ENCODE data around the gene TEC. TPM values are rescaled to one million over a fixed set of nuclear protein-coding genes. Genes with fewer than 3 reads are reported as not detected.
"Not testable (repeated sequence)": the region's sequence is repeated elsewhere in the genome, so short reads cannot be mapped to it uniquely, and the experiment has no call there.

The TEC gene
- total RNA-seq, 1 donor from 2014 or later = 1.6 TPM

DNA sequence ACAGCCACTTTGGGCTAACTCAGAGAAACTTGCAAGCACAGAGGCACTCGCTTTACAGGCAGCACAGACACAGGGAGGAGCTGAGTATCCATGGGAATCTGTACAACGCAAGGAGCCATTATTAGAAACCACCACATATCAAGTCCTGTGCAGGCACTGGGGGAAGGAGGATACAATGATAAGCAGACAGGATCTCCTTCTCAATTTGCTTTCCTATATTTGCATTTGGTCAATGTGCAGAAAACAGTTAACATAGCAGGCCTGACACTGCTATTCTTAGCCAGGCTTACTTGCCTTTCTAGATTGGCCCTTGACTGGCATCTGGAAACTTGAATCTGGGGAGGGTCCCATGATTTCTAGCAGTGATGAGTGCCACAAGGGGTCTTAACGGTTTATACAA is 65.8 kb downstream of the TEC start:
- DNase-seq (ENCODE audit: low spot score in 2 of 2) (no peak), FAIRE-seq (no peak)

DNA sequence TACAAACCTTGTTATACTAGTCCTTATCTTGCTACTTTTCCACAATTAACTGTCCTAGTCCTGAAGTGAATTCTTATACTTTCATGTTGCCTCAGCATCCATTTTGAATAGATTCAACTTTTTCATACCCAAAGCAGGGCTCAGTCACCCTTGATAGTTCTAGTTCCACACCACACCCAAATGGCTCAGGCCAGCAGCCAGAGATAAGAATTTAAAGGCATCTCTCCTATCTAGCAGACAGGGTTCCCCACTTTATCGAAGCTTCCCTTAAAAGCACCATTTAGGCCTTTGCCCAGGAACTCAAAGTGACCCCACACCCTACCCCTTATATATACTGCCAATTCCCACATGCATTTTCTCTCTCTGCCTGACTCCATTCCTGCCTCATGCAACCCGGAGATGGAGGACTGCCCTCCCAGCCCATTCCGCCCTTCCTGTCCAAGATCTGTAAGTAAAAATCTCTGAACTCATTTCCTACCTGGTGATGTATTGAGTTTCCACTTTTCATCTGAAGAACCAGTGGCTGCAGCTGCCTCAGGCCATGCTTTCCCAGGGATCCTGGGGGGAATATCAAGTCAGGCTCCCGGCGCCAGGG is 71.9 kb downstream of the TEC start:
- DNase-seq (ENCODE audit: low spot score in 2 of 2) = no peak
- no peak for FAIRE-seq

DNA sequence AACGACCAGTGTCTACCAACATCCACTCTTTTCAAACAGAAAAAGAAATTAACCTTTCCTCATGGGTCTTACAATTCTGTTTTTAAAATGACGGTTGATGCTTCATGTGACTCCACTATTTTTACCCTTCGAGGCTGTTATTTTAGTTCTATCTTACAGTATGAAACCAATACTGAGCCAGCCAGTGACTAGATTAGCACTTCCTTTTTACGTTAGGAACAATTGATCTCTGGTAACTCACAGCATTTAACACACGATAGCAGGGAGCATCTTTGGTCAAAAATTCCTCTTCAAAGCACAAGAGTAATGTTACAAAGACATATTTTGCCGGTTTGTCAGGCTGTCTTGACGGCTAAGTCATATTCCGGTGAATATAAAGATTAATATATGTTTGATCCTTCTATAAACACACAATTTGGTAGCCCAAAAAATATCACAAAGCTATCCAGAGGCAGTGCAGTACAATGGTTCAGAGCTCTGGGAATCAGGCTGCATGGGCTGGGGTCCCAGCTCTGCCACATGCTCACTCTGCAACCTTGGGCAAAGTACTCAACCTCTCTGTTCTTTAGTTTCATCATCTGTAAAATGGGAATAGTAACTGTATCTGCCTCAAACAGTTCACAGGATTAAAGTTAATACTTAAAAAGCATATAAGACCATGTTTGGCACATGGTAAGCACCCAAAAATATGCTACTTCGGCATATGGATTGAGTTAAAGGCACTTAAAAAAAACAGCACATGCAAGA is 72.7 kb downstream of the TEC start:
- DNase-seq (ENCODE audit: low spot score in 2 of 2) (no peak), FAIRE-seq (no peak)

DNA sequence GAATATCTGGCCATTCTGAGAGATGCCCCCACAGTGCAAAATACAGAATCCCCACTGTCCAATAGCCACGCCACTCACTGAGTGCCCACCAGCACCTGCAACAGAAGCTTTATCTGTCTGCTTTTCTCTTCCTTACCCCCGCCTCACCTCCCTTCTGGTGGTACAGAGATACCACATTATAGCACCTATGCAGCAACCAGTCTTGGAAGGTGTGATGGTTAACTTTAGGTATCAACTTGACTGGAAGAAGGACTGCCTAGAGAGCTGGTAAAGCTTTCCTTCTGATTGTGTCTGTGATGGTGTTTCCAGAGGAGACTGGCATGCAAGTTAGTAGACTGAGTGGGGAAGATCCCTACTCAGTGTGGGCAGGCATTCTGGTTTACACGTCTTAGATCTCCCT is 73.8 kb downstream of the TEC start:
- no peak for DNase-seq (ENCODE audit: low spot score in 2 of 2)
- FAIRE-seq = no peak

DNA sequence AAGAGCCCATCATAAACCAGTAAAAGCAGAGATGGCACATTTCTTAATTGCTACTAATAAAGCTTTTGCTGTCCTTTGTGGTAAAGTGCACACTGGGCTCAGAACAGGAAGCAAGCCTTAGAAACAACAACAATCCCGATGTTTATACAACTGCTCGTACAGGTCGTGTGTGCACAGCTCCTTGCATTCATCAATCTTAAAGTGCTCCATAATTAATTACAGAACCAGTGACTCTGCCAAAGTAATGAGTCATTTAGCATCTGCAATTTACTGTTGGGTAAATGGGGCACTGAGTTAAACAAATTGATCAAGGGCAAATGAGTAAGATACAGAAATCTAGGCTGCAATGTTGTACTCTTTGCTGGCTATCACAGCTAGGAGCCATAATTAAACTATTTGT is 74.3 kb downstream of the TEC start:
- FAIRE-seq = no peak

DNA sequence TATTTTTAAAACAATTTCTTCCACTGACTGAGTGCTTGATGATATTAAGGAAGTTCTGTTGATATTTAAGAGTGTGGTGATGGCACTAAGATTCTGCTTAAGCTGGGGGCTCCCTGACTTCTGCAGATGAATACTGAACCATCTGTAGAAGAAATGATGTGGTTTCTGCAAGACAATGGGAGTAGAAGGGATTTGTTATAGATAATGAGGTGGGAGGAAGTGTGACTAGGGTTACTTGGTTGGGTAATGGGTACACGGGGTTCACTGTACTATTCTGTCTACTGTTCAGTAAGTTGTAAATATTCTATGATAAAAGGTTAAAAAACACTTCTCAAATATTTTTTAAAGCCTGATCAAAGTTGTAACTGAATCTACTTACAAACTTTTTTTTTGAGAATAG is 74.7 kb downstream of the TEC start:
- FAIRE-seq (no peak), DNase-seq (ENCODE audit: low spot score in 2 of 2) (no peak)

More for the DNA sequence above, 74.3 kb downstream of the TEC start:
- DNase-seq (ENCODE audit: low spot score in 2 of 2) = no peak

DNA sequence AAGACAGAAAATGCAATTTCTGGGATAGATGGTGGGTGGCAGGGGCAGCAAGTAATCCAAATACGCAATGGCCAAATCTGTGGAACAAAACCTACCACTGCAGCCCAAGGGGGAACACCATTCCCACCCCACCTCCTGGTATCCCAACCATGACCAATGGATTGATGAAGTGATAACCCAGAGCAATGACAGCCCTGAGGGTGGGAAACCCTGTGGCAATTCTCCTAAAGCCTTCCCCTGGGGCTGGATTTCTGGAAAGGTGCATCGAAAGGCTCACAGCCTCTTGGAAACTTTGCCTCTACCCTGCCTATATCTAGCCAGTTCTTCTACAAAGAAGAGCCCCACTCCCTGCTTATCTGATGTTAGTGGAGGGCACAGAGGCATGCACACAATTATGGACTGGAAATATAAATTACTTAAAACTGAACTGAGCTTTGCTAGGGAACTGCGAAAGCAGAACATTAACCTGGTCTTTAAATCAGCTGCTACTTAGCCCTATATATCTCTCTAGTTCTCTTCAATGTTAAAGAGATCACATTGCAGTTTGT is 75.6 kb downstream of the TEC start:
- FAIRE-seq = no peak
- DNase-seq (ENCODE audit: low spot score in 2 of 2) = no peak

DNA sequence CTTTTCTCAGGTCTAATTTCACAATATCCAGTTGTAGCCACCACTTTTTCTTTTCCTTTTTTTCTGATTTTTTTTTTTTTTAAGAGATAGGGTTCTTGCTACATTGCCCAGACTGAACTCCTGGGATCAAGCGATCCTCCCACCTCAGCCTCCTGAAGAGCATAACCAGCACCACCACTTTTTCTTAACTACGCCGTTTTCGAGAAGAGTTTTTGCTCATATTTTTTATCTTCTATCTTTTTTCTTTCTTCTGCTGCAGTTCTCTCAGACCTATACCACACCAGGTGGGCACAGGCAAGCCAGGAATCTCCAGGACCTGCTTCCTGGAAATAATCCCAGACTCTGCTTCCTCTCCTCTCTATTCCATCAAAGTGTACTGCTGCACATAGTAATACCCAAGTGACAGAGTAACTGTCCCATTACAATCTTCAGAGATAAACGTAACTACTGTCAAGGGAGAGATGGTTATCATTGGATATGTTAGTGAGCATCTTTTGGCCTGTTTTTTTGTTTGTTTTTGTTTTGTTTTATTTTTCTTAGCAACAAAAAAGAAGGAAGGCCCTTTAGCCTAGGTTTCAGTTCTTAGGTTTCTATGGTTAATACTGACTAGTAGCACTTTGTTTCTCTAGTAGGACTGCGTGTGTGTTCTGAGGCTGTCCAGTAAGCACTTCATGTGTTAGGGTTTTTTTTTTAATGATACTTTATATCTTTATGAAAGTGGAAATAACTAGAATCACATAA is 76.4 kb downstream of the TEC start:
- FAIRE-seq = no peak

DNA sequence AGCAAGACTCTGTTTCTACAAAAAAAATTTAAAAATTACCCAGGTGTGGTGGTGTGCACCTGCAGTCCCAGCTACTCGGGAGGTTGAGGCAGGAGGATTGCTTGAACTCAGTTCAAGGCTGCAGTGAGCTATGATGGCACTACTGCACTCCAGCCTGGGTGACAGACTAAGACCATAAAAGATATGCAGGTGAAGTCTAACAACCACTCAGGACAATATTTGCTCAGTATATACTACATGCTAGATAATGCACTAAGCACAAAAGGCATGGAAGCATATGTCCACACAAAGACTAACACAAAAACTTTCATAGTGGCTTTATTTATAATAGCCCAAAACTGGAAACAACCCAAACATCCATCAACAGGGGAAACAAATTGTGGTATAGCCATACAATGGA is 77.9 kb downstream of the TEC start:
- FAIRE-seq = no peak
- no peak for DNase-seq (ENCODE audit: low spot score in 2 of 2)

More for the DNA sequence above, 76.4 kb downstream of the TEC start:
- DNase-seq (ENCODE audit: low spot score in 2 of 2) = no peak

DNA sequence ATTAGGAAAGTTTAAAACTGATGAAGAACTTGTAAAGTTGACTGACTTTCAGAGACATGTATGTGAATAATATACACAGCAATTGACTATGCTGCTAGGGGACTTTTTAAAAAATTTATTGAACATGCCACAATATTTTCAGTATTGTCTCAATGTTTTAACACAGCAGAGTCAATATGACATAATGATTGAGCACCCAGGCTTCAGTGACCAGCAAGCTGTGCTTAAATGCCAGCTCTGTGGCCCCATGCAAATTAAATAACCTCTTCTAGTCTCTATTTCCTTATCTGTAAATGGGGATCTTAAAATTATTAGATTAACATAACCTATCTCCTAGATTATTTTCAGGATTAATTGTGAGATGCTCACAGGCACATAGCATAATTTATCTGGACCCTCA is 78.8 kb downstream of the TEC start:
- FAIRE-seq = no peak
- no peak for DNase-seq (ENCODE audit: low spot score in 2 of 2)

DNA sequence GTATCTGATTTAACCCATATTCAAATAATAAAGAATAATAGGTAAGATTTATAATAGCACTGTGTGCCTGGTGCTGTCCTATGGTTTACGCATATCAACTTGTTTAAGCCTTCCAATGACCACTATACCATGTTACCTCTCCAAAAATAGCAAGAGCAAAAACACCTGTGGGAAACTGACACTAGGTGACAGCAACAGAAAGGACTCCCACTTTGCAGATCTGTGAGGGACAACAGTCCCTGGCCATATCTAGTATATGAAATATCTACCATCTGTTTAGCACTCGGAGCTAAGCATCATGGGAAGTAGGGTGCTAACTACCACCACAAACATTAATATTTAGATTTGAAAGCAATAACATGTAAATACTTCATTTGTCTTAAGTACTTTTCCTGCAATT is 79.9 kb downstream of the TEC start:
- no peak for DNase-seq (ENCODE audit: low spot score in 2 of 2)
- no peak for FAIRE-seq

DNA sequence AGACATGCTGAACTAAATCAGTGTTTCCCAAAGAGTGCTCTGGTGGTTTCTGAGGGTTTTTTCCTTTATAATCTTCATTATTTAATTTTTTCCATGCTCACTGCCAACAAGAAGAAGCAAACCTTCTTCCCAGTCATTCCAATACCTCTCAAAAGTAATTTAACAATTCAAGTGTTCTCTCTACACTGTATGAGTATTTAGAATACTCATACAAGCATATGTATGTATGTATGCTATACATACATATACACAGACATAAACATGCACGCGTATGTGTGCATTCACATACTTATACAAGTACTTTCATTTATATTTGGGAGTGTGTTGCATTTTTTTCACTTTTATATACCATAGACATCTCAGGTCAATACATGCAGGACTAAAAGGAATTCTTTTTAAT is 81.2 kb downstream of the TEC start:
- no peak for DNase-seq (ENCODE audit: low spot score in 2 of 2)
- FAIRE-seq = no peak

DNA sequence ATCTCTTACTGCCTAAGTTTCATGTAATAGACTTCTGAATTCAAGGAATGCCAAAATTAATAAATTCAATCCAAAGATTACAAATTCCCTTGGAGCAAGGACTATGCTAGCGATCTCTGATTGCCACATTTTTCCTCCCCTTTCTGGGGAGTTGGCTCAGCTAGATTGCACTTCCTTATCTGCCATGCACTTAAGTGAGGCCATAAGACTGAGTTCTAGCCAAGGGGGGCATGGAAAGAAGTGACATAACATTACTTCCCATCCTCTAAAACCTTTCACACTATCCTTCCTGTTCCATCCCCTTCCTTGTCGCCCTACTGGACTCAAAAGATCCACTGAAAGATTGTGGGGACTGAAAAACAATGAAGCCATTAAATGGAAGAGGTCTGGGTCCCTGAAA is 81.8 kb downstream of the TEC start:
- FAIRE-seq (no peak), DNase-seq (ENCODE audit: low spot score in 2 of 2) (no peak)

DNA sequence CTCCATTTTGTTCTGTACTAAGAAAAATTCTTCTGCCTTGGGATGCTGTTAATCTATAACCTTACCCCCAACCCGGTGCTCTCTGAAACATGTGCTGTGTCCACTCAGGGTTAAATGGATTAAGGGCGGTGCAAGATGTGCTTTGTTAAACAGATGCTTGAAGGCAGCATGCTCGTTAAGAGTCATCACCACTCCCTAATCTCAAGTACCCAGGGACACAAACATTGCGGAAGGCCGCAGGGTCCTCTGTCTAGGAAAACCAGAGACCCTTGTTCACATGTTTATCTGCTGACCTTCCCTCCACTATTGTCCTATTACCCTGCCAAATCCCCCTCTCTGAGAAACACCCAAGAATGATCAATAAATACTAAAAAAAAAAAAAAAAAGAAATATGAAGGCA is 82.6 kb downstream of the TEC start:
- DNase-seq (ENCODE audit: low spot score in 2 of 2); FAIRE-seq: not testable (repeated sequence)

DNA sequence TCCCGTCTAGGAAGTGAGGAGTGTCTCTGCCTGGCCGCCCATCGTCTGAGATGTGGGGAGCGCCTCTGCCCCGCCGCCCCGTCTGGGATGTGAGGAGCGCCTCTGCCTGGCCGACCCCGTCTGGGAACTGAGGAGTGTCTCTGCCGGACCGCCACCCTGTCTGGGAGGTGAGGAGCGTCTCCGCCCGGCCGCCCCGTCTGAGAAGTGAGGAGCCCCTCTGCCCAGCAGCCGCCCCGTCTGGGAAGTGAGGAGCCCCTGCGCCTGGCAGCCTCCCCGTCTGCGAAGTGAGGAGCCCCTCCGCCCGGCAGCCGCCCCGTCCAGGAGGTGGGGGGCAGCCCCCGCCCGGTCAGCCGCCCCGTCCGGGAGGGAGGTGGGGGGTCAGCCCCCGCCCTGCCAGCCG is 83.2 kb downstream of the TEC start:
- not testable (repeated sequence) for FAIRE-seq; DNase-seq (ENCODE audit: low spot score in 2 of 2)

DNA sequence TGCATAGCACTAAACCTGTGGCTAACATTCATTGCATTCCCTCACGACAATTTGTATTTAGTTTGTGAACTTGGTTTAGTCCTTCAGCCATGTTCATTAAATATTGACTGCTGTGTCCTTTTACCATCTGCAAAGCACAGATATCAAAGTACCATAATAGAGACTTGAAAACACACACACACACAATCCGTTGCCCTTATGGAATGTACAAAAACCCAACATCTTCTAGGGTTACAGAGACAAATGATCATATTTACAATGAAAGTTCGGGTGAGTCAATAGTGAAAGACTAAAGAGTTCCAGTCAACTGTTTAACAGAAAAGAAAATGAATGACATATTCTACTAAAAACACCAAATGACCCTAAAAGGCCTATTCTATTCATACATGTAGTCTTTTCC is 84.8 kb downstream of the TEC start:
- no peak for DNase-seq (ENCODE audit: low spot score in 2 of 2)
- FAIRE-seq = no peak

DNA sequence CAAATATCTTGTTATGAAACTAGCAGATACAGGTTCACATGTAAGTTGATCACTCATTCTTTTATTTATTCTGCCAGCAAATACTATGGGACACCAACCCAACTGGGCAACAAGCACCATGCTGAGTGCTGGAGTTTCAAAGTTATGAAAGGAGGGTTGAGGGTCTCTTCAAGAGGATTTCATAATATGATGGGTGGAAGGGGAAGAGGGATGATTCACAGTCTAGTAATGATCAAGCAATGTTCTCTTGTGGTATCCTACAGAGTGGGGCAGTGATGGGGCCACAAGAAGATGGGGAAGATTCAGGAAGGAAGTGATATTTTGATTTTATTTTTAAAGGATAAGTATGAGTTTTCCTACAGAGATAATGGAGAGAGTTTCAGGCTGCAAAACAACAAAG is 89.4 kb downstream of the TEC start:
- FAIRE-seq = no peak
- no peak for DNase-seq (ENCODE audit: low spot score in 2 of 2)

DNA sequence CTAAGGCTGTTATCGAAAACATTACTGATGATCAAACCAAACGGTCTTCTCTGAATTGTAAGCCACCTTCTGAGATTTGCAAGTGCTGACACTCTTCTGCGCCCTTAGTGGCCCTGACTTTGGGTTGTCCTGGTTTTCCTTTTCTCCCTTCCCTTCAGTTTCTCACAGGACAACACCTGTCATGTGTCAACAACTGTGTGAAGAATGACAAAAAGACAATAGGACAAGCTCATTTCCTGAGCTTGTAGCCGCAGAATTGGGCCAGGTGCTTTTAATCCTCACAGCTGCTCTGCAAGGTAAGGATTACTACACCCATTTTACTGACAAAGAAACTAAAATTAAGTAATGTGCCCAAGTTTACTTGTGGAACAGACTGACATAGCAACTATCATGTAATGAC is 90.7 kb downstream of the TEC start:
- DNase-seq (ENCODE audit: low spot score in 2 of 2) (no peak), FAIRE-seq (no peak)

DNA sequence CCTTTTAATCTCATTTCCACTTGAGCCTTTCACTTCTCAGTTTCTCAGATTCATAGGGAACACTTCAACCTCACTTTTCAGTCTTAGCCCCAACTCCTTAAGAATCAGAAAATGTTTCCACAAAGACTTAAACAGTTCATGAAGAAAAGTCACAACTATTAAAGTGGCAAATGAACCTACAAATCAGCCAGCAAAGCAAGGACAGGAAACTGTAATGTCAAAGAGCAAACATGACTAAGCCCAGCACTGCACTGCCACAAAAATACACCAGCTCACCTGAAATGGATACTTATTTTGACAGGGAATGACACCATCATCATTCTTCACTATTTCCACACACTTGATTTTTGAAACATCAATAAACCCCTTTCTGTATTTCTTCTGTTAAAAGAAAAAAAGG is 93.8 kb downstream of the TEC start:
- DNase-seq (ENCODE audit: low spot score in 2 of 2) = no peak
- FAIRE-seq = no peak

DNA sequence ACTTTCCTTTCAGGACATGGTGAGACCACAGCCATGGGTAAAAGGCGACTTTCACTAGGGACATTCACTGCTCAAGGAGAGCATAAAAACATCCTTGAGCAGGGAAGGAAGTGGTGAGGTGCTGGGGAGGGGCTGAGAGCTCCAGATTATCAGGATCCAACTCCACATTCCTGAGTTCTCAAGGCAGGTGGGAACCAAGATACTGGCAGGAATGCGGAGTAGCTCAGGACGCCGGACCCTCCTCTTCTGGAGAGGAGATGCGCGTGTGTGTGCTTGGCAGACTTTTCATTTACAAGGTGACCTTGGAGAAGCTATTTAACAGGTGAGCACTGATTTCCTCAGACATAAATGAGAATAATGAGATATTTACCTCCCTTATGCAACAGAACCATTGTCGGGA is 94.3 kb downstream of the TEC start:
- no peak for DNase-seq (ENCODE audit: low spot score in 2 of 2)
- no peak for FAIRE-seq
